IMR-90 (cell line): ENCODE results near the gene OR2F1. TPM values are rescaled to one million over a fixed set of nuclear protein-coding genes. Genes with fewer than 3 reads are reported as not detected.

Experiments
- ATAC-seq: fragments of 200-7000 bp; cut with Tn5 transposase; 2 replicates; pipeline ENCODE4 v1.9.1; 2020; ENCODE audit warnings: low read depth, mild to moderate bottlenecking, moderate library complexity
- BruUV-seq: library from RNA; stranded (reverse); fragments of 400-500 nt; replicated peaks from 2 replicates; lab custom pipeline; 2021; lab: Mats Ljungman, UMichigan
- CTCF ChIA-PET: fragments of 300-600 bp; formaldehyde crosslinking; extraction: SDS; loops from one replicate; lab custom pipeline; 2021; ENCODE audit warnings: antibody characterized with exemption; lab: Yijun Ruan, JAX
- POLR2A ChIA-PET: fragments of 300-600 bp; sonication (Branson Sonifier 250); formaldehyde crosslinking; loops from one replicate; lab custom pipeline; 2022; ENCODE audit warnings: antibody characterized with exemption; ENCODE audit not compliant: unreplicated experiment; lab: Charles Lee
- DNase-seq: peaks from one replicate; pipeline ENCODE4 v3.0.0; 2013
- H2AFZ ChIP-seq: replicated peaks from 2 replicates; pipeline ENCODE3; 2013; ENCODE audit warnings: low read length, mild to moderate bottlenecking; ENCODE audit not compliant: poor library complexity
- H2AK5ac ChIP-seq: 2 replicates; pipeline ENCODE4 v1.6.1; 2013; ENCODE audit warnings: low read depth, low read length, inconsistent platforms
- H2AK9ac ChIP-seq: replicated peaks from 2 replicates; pipeline ENCODE3; 2013; ENCODE audit warnings: mild to moderate bottlenecking, low read depth, low read length, moderate library complexity; ENCODE audit not compliant: poor library complexity
- H2BK120ac ChIP-seq: 2 replicates; pipeline ENCODE4 v1.6.1; 2013; ENCODE audit warnings: low read depth, low read length, inconsistent platforms
- H2BK15ac ChIP-seq: 3 replicates; pipeline ENCODE4 v1.6.1; 2013; ENCODE audit warnings: low read depth, low read length, inconsistent platforms
- H2BK20ac ChIP-seq: 2 replicates; pipeline ENCODE4 v1.6.1; 2013; ENCODE audit warnings: low read depth, mild to moderate bottlenecking, inconsistent platforms, low read length, moderate library complexity
- H2BK5ac ChIP-seq: 2 replicates; pipeline ENCODE4 v1.6.1; 2013; ENCODE audit warnings: mild to moderate bottlenecking, low read depth, low read length, inconsistent platforms; ENCODE audit not compliant: poor library complexity, severe bottlenecking
- H3K14ac ChIP-seq: replicated peaks from 2 replicates; pipeline ENCODE4 v1.6.1; 2013; ENCODE audit warnings: low read depth, low read length, inconsistent platforms
- H3K18ac ChIP-seq: 2 replicates; pipeline ENCODE4 v1.6.1; 2013; ENCODE audit warnings: low read depth, low read length, control low read depth
- H3K23ac ChIP-seq: 2 replicates; pipeline ENCODE4 v1.6.1; 2013; ENCODE audit warnings: low read depth, low read length, inconsistent platforms
- H3K27ac ChIP-seq: 2 replicates; pipeline ENCODE4 v1.5.1; 2013; ENCODE audit warnings: mild to moderate bottlenecking, control low read depth, low read length; ENCODE audit not compliant: insufficient read depth
- H3K27me3 ChIP-seq: 2 replicates; pipeline ENCODE4 v1.6.1; 2013; ENCODE audit warnings: low read length; ENCODE audit not compliant: control insufficient read depth, insufficient read depth
- H3K36me3 ChIP-seq: 2 replicates; pipeline ENCODE4 v1.6.1; 2013; ENCODE audit warnings: low read length, mixed read lengths; ENCODE audit not compliant: control insufficient read depth, insufficient read depth
- H3K4ac ChIP-seq: 2 replicates; pipeline ENCODE4 v1.6.1; 2013; ENCODE audit warnings: low read depth, low read length, inconsistent platforms
- H3K4me1 ChIP-seq: 2 replicates; pipeline ENCODE4 v1.6.1; 2013; ENCODE audit warnings: low read length, mixed read lengths; ENCODE audit not compliant: control insufficient read depth, insufficient read depth
- H3K4me2 ChIP-seq: 2 replicates; pipeline ENCODE4 v1.6.1; 2013; ENCODE audit warnings: low read depth, mild to moderate bottlenecking, control low read depth, low read length, moderate library complexity
- H3K4me3 ChIP-seq: 2 replicates; pipeline ENCODE4 v1.5.1; 2013; ENCODE audit warnings: low read depth, mild to moderate bottlenecking, control low read depth, low read length, moderate library complexity; ENCODE audit not compliant: insufficient read depth
- H3K56ac ChIP-seq: 2 replicates; pipeline ENCODE4 v1.6.1; 2013; ENCODE audit warnings: low read length, inconsistent platforms; ENCODE audit not compliant: insufficient read depth; ENCODE audit errors: extremely low read depth
- H3K79me1 ChIP-seq, 2 experiments: 2 replicates each; pipeline ENCODE4 v1.6.1; 2013; ENCODE audit warnings: low read length in 2 of 2, inconsistent platforms in 1 of 2, low read depth in 1 of 2
- H3K9ac ChIP-seq: 2 replicates; pipeline ENCODE4 v1.6.1; 2013; ENCODE audit warnings: low read depth, low read length, control low read depth
- H3K9me1 ChIP-seq: 2 replicates; pipeline ENCODE4 v1.6.1; 2013; ENCODE audit warnings: low read length, inconsistent platforms; ENCODE audit not compliant: insufficient read depth
- H3K9me3 ChIP-seq: 2 replicates; pipeline ENCODE4 v1.6.1; 2013; ENCODE audit warnings: low read length; ENCODE audit not compliant: control insufficient read depth, insufficient read depth
- H4K20me1 ChIP-seq: 2 replicates; pipeline ENCODE4 v1.6.1; 2013; ENCODE audit warnings: low read length, inconsistent platforms; ENCODE audit not compliant: insufficient read depth
- H4K5ac ChIP-seq: 2 replicates; pipeline ENCODE4 v1.6.1; 2013; ENCODE audit warnings: mild to moderate bottlenecking, low read depth, low read length, control low read depth
- H4K8ac ChIP-seq, 2 experiments: 2 replicates each; pipeline ENCODE4 v1.6.1; 2013; ENCODE audit warnings: low read depth in 2 of 2, low read length in 2 of 2, control low read depth in 1 of 2, inconsistent platforms in 1 of 2
- H4K91ac ChIP-seq: 2 replicates; pipeline ENCODE4 v1.6.1; 2013; ENCODE audit warnings: low read depth, low read length, inconsistent platforms; ENCODE audit not compliant: insufficient read depth
- WGBS, 2 experiments: methylation state at CpG; one replicate each; pipeline versions ENCODE4 v1.1.5 to v1.1.7; 2013; ENCODE audit warnings: missing lambda C conversion rate in 2 of 2; ENCODE audit not compliant: insufficient read length in 1 of 2; ENCODE audit errors: extremely low coverage in 2 of 2; 5-methylcytosine and 5-hydroxymethylcytosine counted together
- dilution Hi-C: fragments of 300-500 bp; cut with HindIII; formaldehyde crosslinking; loops from one replicate; pipeline ENCODE4 v1.14.3; 2018; ENCODE audit warnings: low sequenced_read_pairs; ENCODE audit not compliant: unreplicated experiment
- in situ Hi-C: fragments of 300-500 bp; cut with MboI; formaldehyde crosslinking; loops from 3 replicates; pipeline ENCODE4 v1.14.3; 2019; ENCODE audit warnings: low sequenced_read_pairs, inconsistent platforms, mixed read lengths
- intact Hi-C: fragments of 100-400 bp; cut with micrococcal nuclease; formaldehyde crosslinking; loops from 2 replicates; pipeline ENCODE4 v1.10.0; 2022
- polyA plus RNA-seq, 3 experiments: library from polyadenylated mRNA; depleted of rRNA; stranded (reverse); fragments of >200 nt; gene quantifications; 2 replicates each; pipeline ENCODE4 v1.2.3, GENCODE V29; 2012; ENCODE audit warnings: low replicate concordance in 1 of 3
- total RNA-seq: library from RNA; depleted of rRNA; stranded (reverse); fragments of >200 nt; gene quantifications from 2 replicates; pipeline ENCODE4 v1.2.3, GENCODE V29; 2012
- TF ChIP-seq, protein P1 (sequence below): conservative IDR thresholded peaks from 2 replicates; pipeline ENCODE4 v1.5.1; 2012; ENCODE audit warnings: mild to moderate bottlenecking, low read depth, low read length, improper control_type of control experiment
- TF ChIP-seq, protein P2 (sequence below): fragments of 150-350 bp; IDR thresholded peaks from 2 replicates; pipeline ENCODE4 v1.6.1; 2017; ENCODE audit warnings: mild to moderate bottlenecking, antibody characterized with exemption, low read length, low read depth

OR2F1 gene
- total and polyA plus RNA-seq, 2 of the 4 experiments (the other 2 are of a cell fraction): not detected

DNA sequence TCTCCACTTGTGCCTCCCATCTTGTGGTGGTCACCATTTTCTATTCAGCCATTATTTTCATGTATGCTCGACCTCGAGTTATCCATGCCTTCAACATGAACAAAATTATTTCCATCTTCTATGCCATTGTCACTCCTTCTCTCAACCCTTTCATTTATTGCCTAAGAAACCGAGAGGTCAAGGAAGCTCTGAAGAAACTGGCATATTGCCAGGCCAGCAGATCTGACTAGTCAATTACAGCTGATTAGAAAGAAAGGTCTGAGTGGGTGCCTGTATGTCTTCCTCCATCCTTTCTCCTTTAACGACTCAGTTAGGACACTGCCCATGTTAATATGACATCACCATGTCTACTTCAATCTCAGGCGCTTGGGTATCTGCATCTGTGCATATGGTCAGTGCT, 50.1 kb downstream of the OR2F1 start:
- H3K79me1 ChIP-seq: no peaks in the 10 kb centered on the region
- no peak overlapping the region for H2AK9ac ChIP-seq
- H3K18ac ChIP-seq: no peak overlapping the region
- BruUV-seq: no TSS peak
- TF ChIP-seq, protein P1, sequence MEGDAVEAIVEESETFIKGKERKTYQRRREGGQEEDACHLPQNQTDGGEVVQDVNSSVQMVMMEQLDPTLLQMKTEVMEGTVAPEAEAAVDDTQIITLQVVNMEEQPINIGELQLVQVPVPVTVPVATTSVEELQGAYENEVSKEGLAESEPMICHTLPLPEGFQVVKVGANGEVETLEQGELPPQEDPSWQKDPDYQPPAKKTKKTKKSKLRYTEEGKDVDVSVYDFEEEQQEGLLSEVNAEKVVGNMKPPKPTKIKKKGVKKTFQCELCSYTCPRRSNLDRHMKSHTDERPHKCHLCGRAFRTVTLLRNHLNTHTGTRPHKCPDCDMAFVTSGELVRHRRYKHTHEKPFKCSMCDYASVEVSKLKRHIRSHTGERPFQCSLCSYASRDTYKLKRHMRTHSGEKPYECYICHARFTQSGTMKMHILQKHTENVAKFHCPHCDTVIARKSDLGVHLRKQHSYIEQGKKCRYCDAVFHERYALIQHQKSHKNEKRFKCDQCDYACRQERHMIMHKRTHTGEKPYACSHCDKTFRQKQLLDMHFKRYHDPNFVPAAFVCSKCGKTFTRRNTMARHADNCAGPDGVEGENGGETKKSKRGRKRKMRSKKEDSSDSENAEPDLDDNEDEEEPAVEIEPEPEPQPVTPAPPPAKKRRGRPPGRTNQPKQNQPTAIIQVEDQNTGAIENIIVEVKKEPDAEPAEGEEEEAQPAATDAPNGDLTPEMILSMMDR: no peak
- TF ChIP-seq, protein P2, sequence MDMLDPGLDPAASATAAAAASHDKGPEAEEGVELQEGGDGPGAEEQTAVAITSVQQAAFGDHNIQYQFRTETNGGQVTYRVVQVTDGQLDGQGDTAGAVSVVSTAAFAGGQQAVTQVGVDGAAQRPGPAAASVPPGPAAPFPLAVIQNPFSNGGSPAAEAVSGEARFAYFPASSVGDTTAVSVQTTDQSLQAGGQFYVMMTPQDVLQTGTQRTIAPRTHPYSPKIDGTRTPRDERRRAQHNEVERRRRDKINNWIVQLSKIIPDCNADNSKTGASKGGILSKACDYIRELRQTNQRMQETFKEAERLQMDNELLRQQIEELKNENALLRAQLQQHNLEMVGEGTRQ: no peak
- H4K5ac ChIP-seq: no peak overlapping the region
- H4K91ac ChIP-seq: no peak overlapping the region
- no peak overlapping the region for H3K27ac ChIP-seq
- H2BK120ac ChIP-seq: no peak overlapping the region
- no peaks in the 10 kb centered on the region for H3K27me3 ChIP-seq
- H2AK5ac ChIP-seq: no peak overlapping the region
- H2AFZ ChIP-seq: no peak overlapping the region
- WGBS, 2 experiments: no CpG with 5 or more reads among the region's 5 CpGs
- DNase-seq (no peak), ATAC-seq (no peak)
- no peak overlapping the region for H3K4me3 ChIP-seq
- CTCF ChIA-PET: no interaction called here
- no peak overlapping the region for H2BK20ac ChIP-seq
- H2BK15ac ChIP-seq: no peak overlapping the region
- no peak overlapping the region for H4K8ac ChIP-seq
- no peaks in the 10 kb centered on the region for H3K4me1 ChIP-seq
- H4K20me1 ChIP-seq: no peaks in the 10 kb centered on the region
- dilution Hi-C loops: no loop called here
- H3K4ac ChIP-seq: no peak overlapping the region
- intact Hi-C loops: no loop called here
- no peak overlapping the region for H2BK5ac ChIP-seq
- H3K9me1 ChIP-seq: no peaks in the 10 kb centered on the region
- H3K9me3 ChIP-seq: no peaks in the 10 kb centered on the region; the same call in 1 of the 2 replicates
- POLR2A ChIA-PET: no interaction called here
- H3K56ac ChIP-seq: no peak overlapping the region
- in situ Hi-C loops: no loop called here
- H3K4me2 ChIP-seq: no peak overlapping the region
- no peak overlapping the region for H3K9ac ChIP-seq
- H3K36me3 ChIP-seq: no peaks in the 10 kb centered on the region
- H3K14ac ChIP-seq: no peak overlapping the region
- H3K23ac ChIP-seq: no peak overlapping the region
